Smooth muscle cell (in vitro differentiated cells): ENCODE results near the gene TBC1D1. TPM values are rescaled to one million over a fixed set of nuclear protein-coding genes. Genes with fewer than 3 reads are reported as not detected.
A peak's percentile ranks its signal among the peaks of the same experiment; 100 is the strongest.

Experiments used
- DNase-seq: peaks from one replicate; lab custom pipeline; 2025; ENCODE audit not compliant: unreplicated experiment; lab: John Stamatoyannopoulos, UW
- H2AFZ ChIP-seq: fragments of 200-600 bp; sonication (generic); 2 replicates; pipeline ENCODE4 v1.6.0; 2016; ENCODE audit warnings: antibody characterized with exemption, low read depth, mild to moderate bottlenecking
- H3F3A ChIP-seq: fragments of 200-600 bp; sonication (generic); 2 replicates; pipeline ENCODE4 v1.6.0; 2017; ENCODE audit warnings: antibody characterized with exemption, low read depth
- H3K27ac ChIP-seq: fragments of 200-600 bp; sonication (generic); 2 replicates; pipeline ENCODE4 v1.5.1; 2016; ENCODE audit warnings: low read depth, mild to moderate bottlenecking
- H3K27me3 ChIP-seq: fragments of 200-600 bp; sonication (generic); 2 replicates; pipeline ENCODE4 v1.6.1; 2016; ENCODE audit warnings: low read depth, mild to moderate bottlenecking
- H3K36me3 ChIP-seq: fragments of 200-600 bp; sonication (generic); 2 replicates; pipeline ENCODE4 v1.5.1; 2016; ENCODE audit warnings: low read depth
- H3K4me1 ChIP-seq: fragments of 200-600 bp; sonication (generic); 2 replicates; pipeline ENCODE4 v1.5.1; 2016; ENCODE audit warnings: low read depth
- H3K4me2 ChIP-seq: fragments of 200-600 bp; sonication (generic); 2 replicates; pipeline ENCODE4 v1.6.0; 2016; ENCODE audit warnings: mild to moderate bottlenecking
- H3K4me3 ChIP-seq: fragments of 200-600 bp; sonication (generic); 2 replicates; pipeline ENCODE4 v1.5.1; 2016; ENCODE audit warnings: mild to moderate bottlenecking
- H3K79me2 ChIP-seq: fragments of 200-600 bp; sonication (generic); 2 replicates; pipeline ENCODE4 v1.6.0; 2016; ENCODE audit warnings: low read depth, mild to moderate bottlenecking
- H3K9ac ChIP-seq: fragments of 200-600 bp; sonication (generic); 2 replicates; pipeline ENCODE4 v1.6.0; 2016; ENCODE audit warnings: low read depth
- H3K9me3 ChIP-seq: fragments of 200-600 bp; sonication (generic); replicated peaks from 2 replicates; pipeline ENCODE4 v1.5.1; 2016; ENCODE audit warnings: low read depth
- H4K20me1 ChIP-seq: fragments of 200-600 bp; sonication (generic); 2 replicates; pipeline ENCODE4 v1.6.0; 2016; ENCODE audit warnings: low read depth
- CTCF ChIP-seq: fragments of 200-600 bp; sonication (generic); IDR thresholded peaks from 2 replicates; pipeline ENCODE4 v1.5.1; 2017; ENCODE audit warnings: borderline replicate concordance, mild to moderate bottlenecking, antibody characterized with exemption; ENCODE audit not compliant: insufficient read depth, poor library complexity, severe bottlenecking
- WGBS: methylation state at CpG from one replicate; pipeline ENCODE4 v1.1.7; 2016; ENCODE audit warnings: low lambda C conversion rate; 5-methylcytosine and 5-hydroxymethylcytosine counted together
- polyA plus RNA-seq: library from polyadenylated mRNA; unstranded; fragments of >200 nt; fragmentation: Nextera tagmentation; extraction: Ambion mirVana; gene quantifications from 2 replicates; pipeline ENCODE4 v1.2.1, GENCODE V29; 2016
- total RNA-seq: library from RNA; depleted of rRNA; stranded (reverse); fragments of >200 nt; gene quantifications from 2 replicates; pipeline ENCODE4 v1.2.3, GENCODE V29; 2014

The TBC1D1 gene
- total and polyA plus RNA-seq, 2 experiments from 2014 or later: 81.5 to 117 TPM

GRCh38 chr4:38065176-38065575 is 174.3 kb downstream of the TBC1D1 start:
- H3F3A ChIP-seq: peaks cover 20% of the 10 kb centered on the region
- H3K9ac ChIP-seq: no peak overlapping the region
- H3K27me3 ChIP-seq: no peaks in the 10 kb centered on the region
- no peak for TF ChIP-seq CTCF
- no peak overlapping the region for H3K4me2 ChIP-seq
- WGBS: 92% methylated on average over 5 of the region's 5 CpGs
- no peaks in the 10 kb centered on the region for H4K20me1 ChIP-seq
- H3K9me3 ChIP-seq: no peaks in the 10 kb centered on the region
- no peaks in the 10 kb centered on the region for H3K79me2 ChIP-seq
- no peaks in the 10 kb centered on the region for H3K36me3 ChIP-seq
- peaks cover 11% of the 10 kb centered on the region for H3K4me1 ChIP-seq
- H3K4me3 ChIP-seq: no peak overlapping the region
- H2AFZ ChIP-seq: no peak overlapping the region
- no peak for DNase-seq
- no peak overlapping the region for H3K27ac ChIP-seq

GRCh38 chr4:38065900-38066299 is 175.0 kb downstream of the TBC1D1 start:
- no peak for DNase-seq
- Histone ChIP-seq H3K79me2 (no peaks in the 10 kb centered on the region), H3K27me3 (no peaks in the 10 kb centered on the region), H3K9me3 (no peaks in the 10 kb centered on the region), H3K27ac (no peak overlapping the region), H3F3A (peaks cover 13% of the 10 kb centered on the region), H3K4me1 (peaks cover 8% of the 10 kb centered on the region), H4K20me1 (no peaks in the 10 kb centered on the region), H3K4me2 (no peak overlapping the region), H2AFZ (no peak overlapping the region), H3K9ac (no peak overlapping the region), H3K36me3 (no peaks in the 10 kb centered on the region), H3K4me3 (no peak overlapping the region)
- 72% methylated on average over 5 of the region's 5 CpGs for WGBS
- no peak for TF ChIP-seq CTCF

GRCh38 chr4:38067499-38067898 is 176.6 kb downstream of the TBC1D1 start:
- Histone ChIP-seq H2AFZ (no peak overlapping the region), H3K9ac (no peak overlapping the region), H3K4me1 (peaks cover 7% of the 10 kb centered on the region), H3K36me3 (no peaks in the 10 kb centered on the region), H3K27ac (peak overlapping the region; percentile 64), H3K4me2 (no peak overlapping the region), H3K4me3 (no peak overlapping the region), H3K27me3 (no peaks in the 10 kb centered on the region), H3K79me2 (no peaks in the 10 kb centered on the region), H4K20me1 (no peaks in the 10 kb centered on the region), H3F3A (peaks cover 7% of the 10 kb centered on the region), H3K9me3 (no peaks in the 10 kb centered on the region)
- DNase-seq: no peak
- 91% methylated on average over 7 of the region's 7 CpGs for WGBS
- no peak for TF ChIP-seq CTCF

- Histone ChIP-seq H3K36me3 (no peaks in the 10 kb centered on the region), H3K27me3 (no peaks in the 10 kb centered on the region), H2AFZ (no peak overlapping the region), H3K27ac (peak overlapping the region; percentile 64), H3F3A (peaks cover 7% of the 10 kb centered on the region), H3K79me2 (no peaks in the 10 kb centered on the region), H3K9ac (no peak overlapping the region), H3K4me3 (no peak overlapping the region), H4K20me1 (no peaks in the 10 kb centered on the region), H3K4me2 (no peak overlapping the region), H3K4me1 (peaks cover 7% of the 10 kb centered on the region), H3K9me3 (no peaks in the 10 kb centered on the region)
- no peak for TF ChIP-seq CTCF
- WGBS: 86% methylated on average over 7 of the region's 7 CpGs
- DNase-seq: no peak
Measured at GRCh38 chr4:38068107-38068506, 177.2 kb downstream of the TBC1D1 start.
